HUES6 (cell line): ENCODE results near the gene SMIM44.

Source experiments
- H3K27ac ChIP-seq: 2 replicates; pipeline ENCODE4 v1.7.0; 2013; ENCODE audit warnings: low read depth, mild to moderate bottlenecking, low read length, inconsistent platforms
- H3K27me3 ChIP-seq: 2 replicates; pipeline ENCODE4 v1.6.1; 2013; ENCODE audit warnings: low read length; ENCODE audit not compliant: control insufficient read depth, insufficient read depth
- H3K36me3 ChIP-seq: 2 replicates; pipeline ENCODE4 v1.6.1; 2013; ENCODE audit warnings: low read length; ENCODE audit not compliant: control insufficient read depth, insufficient read depth
- H3K4me1 ChIP-seq: 2 replicates; pipeline ENCODE4 v1.6.1; 2013; ENCODE audit warnings: low read length; ENCODE audit not compliant: control insufficient read depth, insufficient read depth
- H3K4me3 ChIP-seq: 2 replicates; pipeline ENCODE4 v1.5.1; 2013; ENCODE audit warnings: low read depth, low read length
- H3K9ac ChIP-seq: one replicate; pipeline ENCODE4 v1.6.1; 2013; ENCODE audit warnings: mild to moderate bottlenecking, low read length
- H3K9me3 ChIP-seq: 2 replicates; pipeline ENCODE4 v1.6.1; 2013; ENCODE audit warnings: low read depth, low read length; ENCODE audit not compliant: control insufficient read depth, insufficient read depth

The SMIM44 gene

GRCh38 chr19:3496392-3497273 lies 13.4 kb upstream of the SMIM44 start:
- Histone ChIP-seq H3K9me3 (no peaks in the 10 kb centered on the region), H3K9ac (no peak overlapping the region), H3K36me3 (peaks cover 42% of the 10 kb centered on the region), H3K27me3 (no peaks in the 10 kb centered on the region), H3K4me3 (no peak overlapping the region), H3K4me1 (peaks cover 7% of the 10 kb centered on the region; the same call in 1 of the 2 replicates), H3K27ac (no peak overlapping the region)

- Histone ChIP-seq H3K36me3 (peaks cover 44% of the 10 kb centered on the region), H3K27ac (no peak overlapping the region), H3K9ac (no peak overlapping the region), H3K27me3 (no peaks in the 10 kb centered on the region), H3K4me3 (no peak overlapping the region), H3K9me3 (no peaks in the 10 kb centered on the region), H3K4me1 (peaks cover 4% of the 10 kb centered on the region; the same call in 1 of the 2 replicates)
These were observed 11.3 kb upstream of the SMIM44 start for GRCh38 chr19:3494559-3494958.

- Histone ChIP-seq H3K9me3 (no peaks in the 10 kb centered on the region), H3K36me3 (peaks cover 44% of the 10 kb centered on the region), H3K9ac (no peak overlapping the region), H3K27ac (no peak overlapping the region), H3K27me3 (no peaks in the 10 kb centered on the region), H3K4me3 (no peak overlapping the region), H3K4me1 (peaks cover 4% of the 10 kb centered on the region; the same call in 1 of the 2 replicates)
These were observed 10.8 kb upstream of the SMIM44 start for GRCh38 chr19:3494051-3494450.

- H3K9me3 ChIP-seq = no peaks in the 10 kb centered on the region
- no peak overlapping the region for H3K27ac ChIP-seq
- H3K36me3 ChIP-seq = peaks cover 44% of the 10 kb centered on the region
- H3K4me3 ChIP-seq = no peak overlapping the region
- no peaks in the 10 kb centered on the region for H3K27me3 ChIP-seq
- no peak overlapping the region for H3K9ac ChIP-seq
- peaks cover 4% of the 10 kb centered on the region; the same call in 1 of the 2 replicates for H3K4me1 ChIP-seq
These were observed 10.4 kb upstream of the SMIM44 start for GRCh38 chr19:3493651-3494050.

GRCh38 chr19:3492919-3493318 lies 9.7 kb upstream of the SMIM44 start:
- H3K9me3 ChIP-seq = no peaks in the 10 kb centered on the region
- H3K4me1 ChIP-seq = peaks cover 4% of the 10 kb centered on the region; the same call in 1 of the 2 replicates
- H3K4me3 ChIP-seq = no peak overlapping the region
- no peak overlapping the region for H3K9ac ChIP-seq
- no peaks in the 10 kb centered on the region for H3K27me3 ChIP-seq
- no peak overlapping the region for H3K27ac ChIP-seq
- H3K36me3 ChIP-seq = peaks cover 44% of the 10 kb centered on the region

- no peak overlapping the region for H3K9ac ChIP-seq
- H3K27me3 ChIP-seq = no peaks in the 10 kb centered on the region
- peaks cover 41% of the 10 kb centered on the region for H3K36me3 ChIP-seq
- no peak overlapping the region for H3K4me3 ChIP-seq
- peaks cover 4% of the 10 kb centered on the region; the same call in 1 of the 2 replicates for H3K4me1 ChIP-seq
- no peaks in the 10 kb centered on the region for H3K9me3 ChIP-seq
- H3K27ac ChIP-seq = no peak overlapping the region
These were observed 9.0 kb upstream of the SMIM44 start for GRCh38 chr19:3492131-3492839.

GRCh38 chr19:3491396-3492119 lies 8.3 kb upstream of the SMIM44 start:
- Histone ChIP-seq H3K4me1 (peaks cover 4% of the 10 kb centered on the region; the same call in 1 of the 2 replicates), H3K9me3 (no peaks in the 10 kb centered on the region), H3K9ac (no peak overlapping the region), H3K27me3 (no peaks in the 10 kb centered on the region), H3K27ac (no peak overlapping the region), H3K36me3 (peaks cover 38% of the 10 kb centered on the region), H3K4me3 (no peak overlapping the region)

- no peak overlapping the region for H3K27ac ChIP-seq
These were observed 575 bp downstream of the SMIM44 start for GRCh38 chr19:3482507-3483225.

GRCh38 chr19:3481241-3482090 lies 1.8 kb downstream of the SMIM44 start:
- Histone ChIP-seq H3K27me3 (peaks cover 13% of the 10 kb centered on the region; the same call in 1 of the 2 replicates), H3K9me3 (no peaks in the 10 kb centered on the region), H3K9ac (no peak overlapping the region), H3K4me3 (no peak overlapping the region), H3K27ac (no peak overlapping the region), H3K36me3 (no peaks in the 10 kb centered on the region), H3K4me1 (peaks cover 19% of the 10 kb centered on the region)

More at GRCh38 chr19:3482507-3483225, 575 bp downstream of the SMIM44 start:
- Histone ChIP-seq H3K9me3 (no peaks in the 10 kb centered on the region), H3K9ac (no peak overlapping the region), H3K27me3 (peaks cover 9% of the 10 kb centered on the region; the same call in 1 of the 2 replicates), H3K4me1 (peaks cover 19% of the 10 kb centered on the region), H3K4me3 (no peak overlapping the region), H3K36me3 (no peaks in the 10 kb centered on the region)
